Lung (tissue), 12 donors: ENCODE results near the gene VPS37D. TPM values are rescaled to one million over a fixed set of nuclear protein-coding genes. Genes with fewer than 3 reads are reported as not detected.

Experiments used
- ATAC-seq: fragments of 200-7000 bp; cut with Tn5 transposase; one replicate; pipeline ENCODE4 v1.9.1; 2020; ENCODE audit warnings: moderate number of reproducible peaks; ENCODE audit not compliant: insufficient read depth, low FRiP score
- DNase-seq, 3 donors: peaks; one replicate each; pipeline ENCODE4 v3.0.0-alpha.2; 2013 to 2017
- H3K27ac ChIP-seq, 2 donors: one replicate each; pipeline ENCODE4 v1.5.1; 2013; ENCODE audit warnings: mild to moderate bottlenecking in 2 of 2, moderate library complexity in 2 of 2, control low read depth in 1 of 2, inconsistent platforms in 1 of 2, low read depth in 1 of 2, low read length in 1 of 2
- H3K27me3 ChIP-seq, 3 donors: one replicate each; pipeline ENCODE4 v1.5.1; 2013; ENCODE audit warnings: low read length in 2 of 3; ENCODE audit not compliant: control insufficient read depth in 3 of 3, insufficient read depth in 3 of 3
- H3K36me3 ChIP-seq, 4 donors: one replicate each; pipeline ENCODE4 v1.5.1; 2013; ENCODE audit warnings: low read length in 4 of 4, mild to moderate bottlenecking in 1 of 4, moderate library complexity in 1 of 4; ENCODE audit not compliant: control insufficient read depth in 4 of 4, insufficient read depth in 4 of 4
- H3K4me1 ChIP-seq, 5 donors: one replicate each; pipeline ENCODE4 v1.5.1; 2013; ENCODE audit warnings: low read length in 5 of 5, mild to moderate bottlenecking in 2 of 5, moderate library complexity in 1 of 5; ENCODE audit not compliant: control insufficient read depth in 5 of 5, insufficient read depth in 5 of 5
- H3K4me3 ChIP-seq: one replicate; pipeline ENCODE4 v1.5.1; 2013; ENCODE audit warnings: mild to moderate bottlenecking, control low read depth, moderate library complexity
- H3K9ac ChIP-seq, 2 donors: one replicate each; pipeline ENCODE4 v1.5.1; 2013; ENCODE audit warnings: low read length in 2 of 2, control low read depth in 1 of 2; ENCODE audit not compliant: insufficient read depth in 1 of 2
- H3K9me3 ChIP-seq, 4 donors: one replicate each; pipeline ENCODE4 v1.5.1; 2013; ENCODE audit warnings: low read length in 3 of 4, mild to moderate bottlenecking in 1 of 4, moderate library complexity in 1 of 4; ENCODE audit not compliant: control insufficient read depth in 4 of 4, insufficient read depth in 3 of 4
- WGBS, 2 donors: extraction: QIAGEN DNeasy Blood & Tissue Kit; methylation state at CpG; one replicate each; pipeline ENCODE4 v1.1.7; 2013; 5-methylcytosine and 5-hydroxymethylcytosine counted together
- polyA plus RNA-seq, 2 donors: library from polyadenylated mRNA; stranded (reverse); fragments of 200-250 nt; gene quantifications; one replicate each; pipeline ENCODE4 v1.2.1, GENCODE V29; 2013
- total RNA-seq, 2 donors: library from RNA; depleted of rRNA in 1 of 2; stranded (reverse); fragments of >200 nt in 1 of 2; gene quantifications; one replicate each; pipeline ENCODE4 v1.2.1, GENCODE V29; 2014 to 2021
- TF ChIP-seq, protein P1 (sequence below): IDR thresholded peaks from 2 replicates; pipeline ENCODE4 v1.5.1; 2012; ENCODE audit warnings: mild to moderate bottlenecking; ENCODE audit errors: control extremely low read depth, extremely low read depth
- donor health status: control.
- donor health status: control.
- donor health status: Bipolar disorder and iron deficiency.
- donor health status: healthy.
- donor health status: DM: yes; HTN: yes; CAD: no.

VPS37D gene
- total and polyA plus RNA-seq, 4 donors = 0.66 to 5.5 (median 1.3) TPM

DNA sequence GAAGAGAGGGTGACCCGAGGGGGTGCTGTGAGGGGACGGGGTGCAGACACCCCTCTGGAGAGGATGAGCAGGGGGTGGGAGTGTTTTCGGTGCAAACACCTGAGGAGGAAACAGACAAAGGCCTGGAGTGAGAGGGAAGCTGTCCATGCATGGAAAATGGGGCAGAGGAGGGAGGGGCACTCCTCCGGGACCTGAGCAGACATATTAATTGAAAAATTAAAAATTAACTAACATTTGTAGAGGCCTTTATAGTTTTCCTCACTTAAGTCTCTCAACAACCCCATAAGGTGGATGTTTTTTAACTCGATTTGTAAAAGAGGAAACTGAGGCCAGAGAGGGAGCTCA, 1.2 kb downstream of the VPS37D start:
- peak overlapping the region; percentile 0 to 55 for H3K9ac ChIP-seq
- TF ChIP-seq, protein P1, sequence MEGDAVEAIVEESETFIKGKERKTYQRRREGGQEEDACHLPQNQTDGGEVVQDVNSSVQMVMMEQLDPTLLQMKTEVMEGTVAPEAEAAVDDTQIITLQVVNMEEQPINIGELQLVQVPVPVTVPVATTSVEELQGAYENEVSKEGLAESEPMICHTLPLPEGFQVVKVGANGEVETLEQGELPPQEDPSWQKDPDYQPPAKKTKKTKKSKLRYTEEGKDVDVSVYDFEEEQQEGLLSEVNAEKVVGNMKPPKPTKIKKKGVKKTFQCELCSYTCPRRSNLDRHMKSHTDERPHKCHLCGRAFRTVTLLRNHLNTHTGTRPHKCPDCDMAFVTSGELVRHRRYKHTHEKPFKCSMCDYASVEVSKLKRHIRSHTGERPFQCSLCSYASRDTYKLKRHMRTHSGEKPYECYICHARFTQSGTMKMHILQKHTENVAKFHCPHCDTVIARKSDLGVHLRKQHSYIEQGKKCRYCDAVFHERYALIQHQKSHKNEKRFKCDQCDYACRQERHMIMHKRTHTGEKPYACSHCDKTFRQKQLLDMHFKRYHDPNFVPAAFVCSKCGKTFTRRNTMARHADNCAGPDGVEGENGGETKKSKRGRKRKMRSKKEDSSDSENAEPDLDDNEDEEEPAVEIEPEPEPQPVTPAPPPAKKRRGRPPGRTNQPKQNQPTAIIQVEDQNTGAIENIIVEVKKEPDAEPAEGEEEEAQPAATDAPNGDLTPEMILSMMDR = no peak
- WGBS, 2 donors = 29 to 30% methylated on average over 5 of the region's 5 CpGs
- H3K9me3 ChIP-seq = peaks cover 0 to under 1% (median 0%) of the 10 kb centered on the region in 4 donors
- no peak overlapping the region for H3K4me3 ChIP-seq
- DNase-seq (no peak), ATAC-seq (no peak)
- H3K4me1 ChIP-seq = peaks cover 0 to 11% (median 4%) of the 10 kb centered on the region in 5 donors
- peaks cover 0 to 7% (median 2%) of the 10 kb centered on the region in 4 donors for H3K36me3 ChIP-seq
- H3K27ac ChIP-seq = no peak overlapping the region
- H3K27me3 ChIP-seq = no peaks in the 10 kb centered on the region

GRCh38 chr7:73669288-73669701, 1.7 kb downstream of the VPS37D start:
- Histone ChIP-seq H3K9ac (no peak overlapping the region), H3K9me3 (no peaks in the 10 kb centered on the region), H3K4me3 (no peak overlapping the region), H3K4me1 (peaks cover 0 to 11% (median 4%) of the 10 kb centered on the region in 5 donors), H3K36me3 (peaks cover 0 to 7% (median 2%) of the 10 kb centered on the region in 4 donors), H3K27ac (no peak overlapping the region), H3K27me3 (no peaks in the 10 kb centered on the region)
- 64 to 72% methylated on average over 17 to 19 of the region's 19 CpGs for whole genome bisulfite sequencing, 2 donors
- TF ChIP-seq, protein P1 = no peak
- ATAC-seq (no peak), DNase-seq (no peak)

GRCh38 chr7:73669858-73670385, 2.3 kb downstream of the VPS37D start:
- no peak overlapping the region for H3K4me3 ChIP-seq
- no peak for ATAC-seq
- no peak overlapping the region for H3K27ac ChIP-seq
- H3K9ac ChIP-seq = no peak overlapping the region
- no peaks in the 10 kb centered on the region for H3K9me3 ChIP-seq
- TF ChIP-seq, protein P1 = no peak
- WGBS, 2 donors = 87 to 89% methylated on average over 12 of the region's 12 CpGs
- H3K27me3 ChIP-seq = no peaks in the 10 kb centered on the region
- no peak for DNase-seq
- H3K4me1 ChIP-seq = peaks cover 0 to 11% (median 4%) of the 10 kb centered on the region in 5 donors
- peaks cover 0 to 7% (median 2%) of the 10 kb centered on the region in 4 donors for H3K36me3 ChIP-seq

DNA sequence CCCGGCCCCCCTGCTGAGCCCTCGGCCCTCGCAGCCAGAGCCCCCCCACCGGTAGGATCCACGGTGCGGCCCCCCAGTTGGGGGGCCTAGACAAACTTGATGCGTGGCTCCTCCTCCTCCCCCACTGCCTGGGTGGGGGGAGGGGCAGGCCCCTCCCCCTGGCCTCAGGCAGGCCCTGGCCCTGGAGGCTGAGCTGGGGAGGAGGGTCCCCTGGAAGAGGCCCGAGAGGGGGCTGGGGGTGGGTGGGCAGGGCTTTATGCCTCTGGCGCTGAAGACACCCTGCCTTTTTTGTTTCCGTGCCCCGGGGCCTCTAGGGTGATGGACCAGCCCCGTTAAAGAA, 3.7 kb downstream of the VPS37D start:
- no peaks in the 10 kb centered on the region for H3K9me3 ChIP-seq
- TF ChIP-seq, protein P1 = no peak
- ATAC-seq = no peak
- H3K4me1 ChIP-seq = peaks cover 0 to 11% (median 4%) of the 10 kb centered on the region in 5 donors
- no peak for DNase-seq
- 33 to 48% methylated on average over 12 of the region's 12 CpGs for WGBS, 2 donors
- H3K4me3 ChIP-seq = no peak overlapping the region
- H3K9ac ChIP-seq = no peak overlapping the region
- H3K36me3 ChIP-seq = peaks cover 0 to 7% (median 2%) of the 10 kb centered on the region in 4 donors
- no peaks in the 10 kb centered on the region for H3K27me3 ChIP-seq
- H3K27ac ChIP-seq = no peak overlapping the region
